ENCODE measurements around the gene PLA2G7.

Gene PLA2G7

DNA sequence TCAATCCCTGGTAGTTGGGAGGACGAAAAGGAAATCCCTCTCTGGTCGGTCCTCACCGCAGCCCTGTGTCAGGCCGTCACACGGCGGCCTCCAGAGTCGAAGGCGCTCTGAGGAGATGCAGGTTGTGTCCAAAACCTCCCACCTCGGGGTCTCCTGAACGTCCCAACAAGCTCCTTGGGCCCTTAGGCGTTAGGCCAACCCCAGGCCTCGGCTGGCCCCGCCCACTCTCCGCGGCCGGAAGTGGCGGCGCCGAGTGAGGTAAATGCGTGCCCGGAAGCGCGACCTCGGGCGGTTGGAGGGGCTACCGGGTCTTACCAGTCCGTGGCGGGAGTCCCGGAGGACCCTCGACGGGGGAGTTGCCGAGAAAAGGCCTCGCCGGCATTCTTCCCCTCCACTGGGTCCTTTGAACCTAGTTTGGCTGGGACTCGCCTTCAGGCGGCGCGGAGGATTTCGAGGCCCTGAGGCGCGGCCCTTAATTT is 47.5 kb downstream of the PLA2G7 start, which contains the start of gene TDRD6:
TDRD6 (plus strand) TSS at position 267 of the 479 bp plus-strand sequence. CDS start 244 bp downstream, outside the sequence.
- DNase-seq: no peak

DNA sequence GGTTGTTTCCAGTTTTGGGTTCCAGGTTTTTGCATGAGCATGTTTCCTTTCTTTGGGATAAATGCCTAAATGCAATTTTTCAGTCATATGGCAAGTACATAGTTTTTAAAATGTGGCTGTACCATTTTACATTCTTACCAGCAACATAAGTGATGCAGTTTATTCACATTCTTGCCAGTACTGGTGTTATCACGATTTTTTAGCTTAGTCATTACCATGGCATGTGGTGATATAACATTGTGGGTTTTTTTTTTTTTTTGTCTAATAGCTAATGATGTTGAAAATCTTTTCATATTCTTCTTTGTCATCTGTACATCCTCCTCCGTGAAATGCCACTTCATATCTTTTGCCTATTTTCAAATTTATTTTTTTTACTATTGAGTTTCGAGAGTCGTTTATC is 50.4 kb downstream of the PLA2G7 start:
- DNase-seq: no peak

DNA sequence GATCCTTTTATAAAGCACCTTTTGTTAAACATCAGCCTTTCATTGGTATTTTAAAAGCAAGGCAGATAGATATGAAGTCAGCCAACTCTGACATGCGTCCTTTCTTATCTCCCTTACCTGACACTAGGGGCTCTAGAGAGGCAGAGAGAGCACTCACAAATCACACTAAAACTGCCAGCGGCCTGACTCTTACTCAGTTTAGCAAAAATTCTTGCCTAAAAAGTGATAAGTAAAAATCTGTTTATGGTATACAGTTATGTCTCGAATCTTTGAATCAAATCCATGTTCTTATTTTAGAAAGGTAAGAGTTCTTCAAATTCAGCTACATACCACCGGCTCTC is 57.9 kb downstream of the PLA2G7 start:
- DNase-seq: no peak

DNA sequence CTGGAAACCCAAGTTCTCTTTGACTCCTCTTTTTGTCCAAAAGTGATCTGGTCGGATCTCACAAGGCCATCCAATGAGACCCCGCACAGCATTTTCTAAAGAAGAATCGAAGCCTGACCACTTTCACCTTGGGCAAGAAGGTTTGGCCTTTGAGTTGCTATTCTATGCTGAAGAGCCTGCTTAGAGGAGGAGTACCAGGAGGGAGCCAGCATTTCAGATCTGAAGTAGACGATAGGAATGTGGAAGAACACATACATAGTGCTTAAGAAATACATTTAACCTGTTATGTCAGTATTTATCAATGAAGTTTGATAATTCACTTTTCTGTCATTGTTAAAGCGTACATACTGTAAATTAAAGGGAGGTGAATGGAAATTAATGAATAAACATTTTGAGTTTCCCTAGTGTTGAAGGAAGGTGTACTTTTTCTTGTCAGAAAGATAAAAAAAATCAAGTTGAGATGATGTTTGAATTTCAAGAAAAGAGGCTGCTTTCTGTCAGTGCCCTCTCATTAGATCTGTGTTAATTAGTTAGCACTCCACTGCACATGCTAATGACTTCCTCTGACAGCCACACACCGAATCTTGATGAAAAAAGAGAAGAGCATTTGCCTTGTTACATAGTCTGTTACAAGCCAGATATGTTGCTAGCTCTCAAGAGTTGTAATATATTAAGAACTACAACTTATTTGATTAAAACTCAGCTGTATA is 58.4 kb downstream of the PLA2G7 start:
- DNase-seq: no peak

DNA sequence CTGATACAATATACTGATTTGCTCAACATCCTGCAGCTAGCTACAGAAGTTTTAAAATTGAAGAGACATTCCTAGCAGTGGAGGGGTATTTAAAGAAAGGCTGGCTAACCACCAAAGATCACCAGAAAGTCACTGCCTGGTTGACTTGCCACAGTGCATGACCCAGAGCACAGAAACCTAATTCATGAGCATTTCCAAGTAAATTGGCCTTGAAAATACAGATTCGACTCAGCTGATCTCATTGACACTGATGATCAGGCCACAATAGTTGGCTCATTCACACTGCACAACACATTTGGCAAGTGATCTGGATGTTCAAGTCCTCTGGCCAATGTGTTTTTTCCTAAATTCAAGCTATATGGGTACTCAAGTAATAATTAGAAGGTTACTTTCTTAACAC is 60.8 kb downstream of the PLA2G7 start:
- DNase-seq: no peak

DNA sequence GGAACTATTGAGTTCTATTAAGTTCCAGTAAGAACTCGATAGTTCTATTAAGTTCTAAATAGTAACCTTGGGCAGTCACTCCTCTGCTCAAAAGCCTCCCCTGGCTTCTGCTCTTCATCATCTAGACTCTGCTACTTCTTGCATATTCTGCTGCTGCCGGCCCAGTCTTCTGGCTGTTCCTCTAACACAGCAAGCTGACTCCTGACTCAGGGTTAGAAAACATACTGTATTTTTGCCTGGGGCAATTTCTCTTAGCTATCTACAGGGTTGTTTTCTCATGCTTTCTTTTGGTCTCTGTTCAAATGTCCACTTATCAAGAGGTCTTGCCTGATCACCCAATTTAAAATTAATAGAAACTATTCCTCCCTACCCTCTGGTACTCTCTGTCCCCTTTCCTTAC is 67.8 kb downstream of the PLA2G7 start:
- DNase-seq: no peak

DNA sequence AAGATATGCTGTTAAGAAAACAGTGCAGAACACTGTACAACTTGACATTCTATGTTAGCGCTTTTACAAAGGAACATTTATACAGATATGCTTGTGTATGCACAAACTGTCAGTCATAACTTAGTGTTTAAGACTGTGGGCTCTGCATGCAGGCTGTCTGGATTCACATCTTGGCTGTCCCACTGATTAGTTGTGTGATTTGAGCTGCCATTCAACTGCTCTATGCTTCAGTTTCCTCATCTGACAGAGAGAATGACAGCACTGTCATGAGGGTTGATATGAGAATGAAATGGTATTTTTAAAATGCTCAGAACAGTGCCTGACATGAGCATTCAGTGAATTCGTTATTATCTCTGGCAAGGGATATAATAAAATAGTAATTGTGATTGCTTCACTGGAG is 73.7 kb downstream of the PLA2G7 start:
- no peak for DNase-seq

DNA sequence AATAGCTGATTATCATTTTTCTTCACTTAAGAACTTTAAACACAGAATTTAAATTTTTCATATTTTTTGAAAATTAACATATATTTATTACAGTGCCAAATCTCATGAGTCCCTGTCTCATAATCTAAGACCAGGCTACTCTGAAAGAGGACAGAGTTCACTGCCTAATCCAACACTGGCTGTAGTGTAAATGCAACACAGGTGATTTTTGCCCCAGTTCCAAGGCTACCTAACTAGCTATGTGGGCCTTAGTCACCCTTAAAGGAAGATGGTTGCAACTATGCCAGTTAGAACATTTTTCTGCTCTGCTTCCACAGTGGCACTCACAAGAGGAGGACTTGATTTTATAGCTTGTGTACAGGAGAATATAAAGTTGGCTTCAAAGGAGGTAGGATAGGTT is 77.5 kb downstream of the PLA2G7 start:
- no peak for DNase-seq

DNA sequence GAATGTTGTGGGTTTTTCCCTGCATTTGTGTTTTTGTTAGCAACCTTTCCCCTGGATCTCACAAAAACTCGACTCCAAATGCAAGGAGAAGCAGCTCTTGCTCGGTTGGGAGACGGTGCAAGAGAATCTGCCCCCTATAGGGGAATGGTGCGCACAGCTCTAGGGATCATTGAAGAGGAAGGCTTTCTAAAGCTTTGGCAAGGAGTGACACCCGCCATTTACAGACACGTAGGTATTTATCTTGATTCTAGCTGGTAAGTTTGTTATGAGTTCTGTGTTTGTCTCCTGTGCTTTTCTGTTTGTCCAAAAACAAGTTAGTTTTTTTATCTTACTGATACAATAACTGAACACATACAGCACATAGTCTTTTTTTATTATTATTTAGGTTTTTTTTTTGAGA is 79.4 kb downstream of the PLA2G7 start:
- no peak for DNase-seq
